ENCODE results near the gene HOXA13.

- TF ChIP-seq EZH2 (IDR thresholded peaks at IDR 0.05; ENCODE audit: low read length, unreplicated experiment) (no peak), CTCF (conservative IDR thresholded peaks at IDR 0.05; ENCODE audit: low read depth, low read length) (no peak), EZH2phosphoT487 (IDR thresholded peaks at IDR 0.05; ENCODE audit: borderline replicate concordance, low read length) (no peak)
Observed at GRCh38 chr7:27203365-27203953, 3.6 kb upstream of the HOXA13 start.

Measured in PC-3 (cell line).